ENCODE measurements around the gene MEF2A.

- TF ChIP-seq CTCF (tag by site-specific recombination; IDR thresholded peaks at IDR 0.05) (no peak), ZNF777 (tag by site-specific recombination; IDR thresholded peaks at IDR 0.05; ENCODE audit: borderline replicate concordance) (no peak), ZBTB1 (tag by site-specific recombination; IDR thresholded peaks at IDR 0.05) (no peak), ZNF175 (tag by site-specific recombination; IDR thresholded peaks at IDR 0.05) (no peak), ZBTB44 (tag by site-specific recombination; IDR thresholded peaks at IDR 0.05) (no peak), MZF1 (tag by site-specific recombination; IDR thresholded peaks at IDR 0.05; ENCODE audit: borderline replicate concordance) (no peak), GLI4 (tag by site-specific recombination; IDR thresholded peaks at IDR 0.05) (no peak), ELK4 (IDR thresholded peaks at IDR 0.05; ENCODE audit: borderline replicate concordance, low read depth, low read length) (no peak), ZNF664 (tag by site-specific recombination; IDR thresholded peaks at IDR 0.05) (no peak), ZNF157 (tag by site-specific recombination; IDR thresholded peaks at IDR 0.05) (no peak), ZNF16 (tag by site-specific recombination; IDR thresholded peaks at IDR 0.05; ENCODE audit: low read depth) (no peak)
Measured at GRCh38 chr15:99538261-99538660, 27.5 kb upstream of the MEF2A start.

Data from HEK293 (cell line).